ENCODE measurements around the gene DCDC2C.

DNA sequence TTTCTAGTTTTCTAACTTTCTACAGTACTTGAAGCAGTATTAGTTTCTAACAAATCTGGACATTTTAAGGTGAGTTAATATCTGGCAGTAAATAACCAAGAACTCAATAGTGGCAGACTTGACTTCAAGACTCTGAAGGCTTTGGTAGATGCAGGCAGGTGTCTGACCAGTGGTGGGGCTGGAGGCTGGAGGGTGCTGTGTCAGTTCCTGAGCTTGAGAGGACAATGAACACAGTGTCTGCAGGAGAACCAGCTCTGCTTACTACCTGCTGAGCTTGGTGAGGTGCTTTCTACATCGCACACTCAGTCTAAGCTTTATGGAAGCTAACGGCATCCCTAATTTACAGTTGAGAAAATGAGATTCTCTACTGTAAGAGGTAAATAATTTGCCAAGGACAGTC lies 24.2 kb upstream of the DCDC2C start:
- TF ChIP-seq CTCF (IDR thresholded peaks at IDR 0.05) = no peak
- no peak for TF ChIP-seq POLR2AphosphoS5 (IDR thresholded peaks at IDR 0.05; ENCODE audit: low read depth, low read length)
- TF ChIP-seq REST (IDR thresholded peaks at IDR 0.05; ENCODE audit: insufficient read depth in 1 of 2, low read depth in 2 of 2, low read length in 1 of 2) = no peak
- no peak for TF ChIP-seq TCF7L2 (IDR thresholded peaks at IDR 0.05; ENCODE audit: low read depth, low read length)

All from Panc1 (cell line).